Measurements from ENCODE around the gene CATSPER3. TPM values are rescaled to one million over a fixed set of nuclear protein-coding genes. Genes with fewer than 3 reads are reported as not detected.

CATSPER3 gene
- total and polyA plus RNA-seq, 2 of the 8 experiments (the other 6 are each of a cell fraction or from before 2014, with no cell fraction given): 0.62 TPM; not detected in 1

- Histone ChIP-seq H3K18ac (ENCODE audit: extremely low read depth, low read length) (no peak overlapping the region), H4K91ac (replicated peaks; ENCODE audit: insufficient read length, low read length) (no peak overlapping the region), H3K9ac (replicated peaks in 1 of 4; ENCODE audit: extremely low read depth in 1 of 4, low read depth in 3 of 4, low read length in 3 of 4) (no peak overlapping the region), H3K9me3 (ENCODE audit: insufficient read depth in 2 of 2, low read depth in 1 of 2, low read length in 1 of 2) (no peaks in the 10 kb centered on the region), H3K14ac (ENCODE audit: insufficient read length) (no peak overlapping the region), H3K4me2 (ENCODE audit: insufficient read depth in 1 of 2, low read depth in 2 of 2, low read length in 2 of 2) (no peak overlapping the region), H2AFZ (ENCODE audit: low read length) (no peak overlapping the region), H4K5ac (ENCODE audit: insufficient read length, low read depth, low read length) (no peak overlapping the region), H3K36me3 (ENCODE audit: control insufficient read depth in 2 of 4, insufficient read depth in 4 of 4, low read length in 3 of 4) (no peaks in the 10 kb centered on the region), H2BK120ac (replicated peaks; ENCODE audit: low read depth, low read length) (no peak overlapping the region), H2BK20ac (ENCODE audit: low read length) (no peak overlapping the region), H3K79me2 (ENCODE audit: control insufficient read depth in 1 of 2, insufficient read depth in 2 of 2, low read length in 2 of 2) (no peaks in the 10 kb centered on the region), H3K56ac (replicated peaks; ENCODE audit: insufficient read length, low read depth, low read length) (no peak overlapping the region), H3K4me1 (replicated peaks in 1 of 4; ENCODE audit: control insufficient read depth in 3 of 4, insufficient read depth in 4 of 4, low read length in 3 of 4) (peaks cover 0 to 6% (median under 1%) of the 10 kb centered on the region in 4 experiments; a peak in 1 of 7 replicates), H2BK12ac (ENCODE audit: low read depth, low read length) (no peak overlapping the region), H3K23me2 (ENCODE audit: low read depth, low read length) (no peaks in the 10 kb centered on the region), H2AK5ac (ENCODE audit: low read depth, low read length) (no peak overlapping the region), H3K27ac (ENCODE audit: low read depth, low read length) (no peak overlapping the region), H4K20me1 (replicated peaks in 1 of 2; ENCODE audit: control insufficient read depth in 1 of 2, insufficient read depth in 2 of 2, low read length in 2 of 2) (no peaks in the 10 kb centered on the region), H2BK15ac (ENCODE audit: low read length) (no peak overlapping the region), H3K79me1 (ENCODE audit: low read depth, low read length) (no peaks in the 10 kb centered on the region), H3K4me3 (ENCODE audit: extremely low read depth in 1 of 4, insufficient read depth in 2 of 4, low read depth in 3 of 4, low read length in 4 of 4) (no peak overlapping the region), H3K4ac (replicated peaks; ENCODE audit: insufficient read length, low read depth, low read length) (no peak overlapping the region), H3K23ac (ENCODE audit: insufficient read length) (no peak overlapping the region), H2BK5ac (ENCODE audit: low read depth, low read length) (no peak overlapping the region), H4K8ac (ENCODE audit: extremely low read depth, insufficient read depth, low read length) (no peak overlapping the region), H3K27me3 (replicated peaks in 1 of 4; ENCODE audit: control insufficient read depth in 3 of 4, extremely low read depth in 1 of 4, insufficient read depth in 3 of 4, low read length in 3 of 4) (no peaks in the 10 kb centered on the region; a peak in 1 of 7 replicates)
- no peak for FAIRE-seq
- TF ChIP-seq, protein P1, sequence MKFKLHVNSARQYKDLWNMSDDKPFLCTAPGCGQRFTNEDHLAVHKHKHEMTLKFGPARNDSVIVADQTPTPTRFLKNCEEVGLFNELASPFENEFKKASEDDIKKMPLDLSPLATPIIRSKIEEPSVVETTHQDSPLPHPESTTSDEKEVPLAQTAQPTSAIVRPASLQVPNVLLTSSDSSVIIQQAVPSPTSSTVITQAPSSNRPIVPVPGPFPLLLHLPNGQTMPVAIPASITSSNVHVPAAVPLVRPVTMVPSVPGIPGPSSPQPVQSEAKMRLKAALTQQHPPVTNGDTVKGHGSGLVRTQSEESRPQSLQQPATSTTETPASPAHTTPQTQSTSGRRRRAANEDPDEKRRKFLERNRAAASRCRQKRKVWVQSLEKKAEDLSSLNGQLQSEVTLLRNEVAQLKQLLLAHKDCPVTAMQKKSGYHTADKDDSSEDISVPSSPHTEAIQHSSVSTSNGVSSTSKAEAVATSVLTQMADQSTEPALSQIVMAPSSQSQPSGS (IDR thresholded peaks at IDR 0.05; ENCODE audit: low read length): no peak
- ChIA-PET CTCF (ENCODE audit: partially characterized antibody) (interaction anchor here (1.3 kb wide), 1 partner anchor 97 kb away, joined by 3 read pairs; no protein-coding TSS in a partner anchor), POLR2A (ENCODE audit: partially characterized antibody) (no interaction called here)
- 94% methylated on average over 5 of the region's 5 CpGs; no CpG with 5 or more reads in 1 of the 2 experiments for WGBS, 2 experiments (ENCODE audit: extremely low coverage in 1 of 2, insufficient coverage in 1 of 2, insufficient read length in 1 of 2, insufficient replicate concordance in 2 of 2, low coverage in 1 of 2, low lambda C conversion rate in 2 of 2, missing lambda C conversion rate in 1 of 2)
- no peak for DNase-seq (ENCODE audit: low read depth in 1 of 2, low spot score in 2 of 2)
Measured at GRCh38 chr5:135012951-135013391, 45.3 kb downstream of the CATSPER3 start.
